HEK293 (cell line): ENCODE measurements around the gene COL5A1.

Source experiments
- CTCF ChIA-PET: fragments of 350-600 bp; formaldehyde crosslinking; extraction: SDS; loops from one replicate; lab custom pipeline; 2021; ENCODE audit warnings: antibody characterized with exemption; lab: Yijun Ruan, JAX
- POLR2A ChIA-PET: fragments of 300-600 bp; formaldehyde crosslinking; extraction: SDS; loops from one replicate; lab custom pipeline; 2020; ENCODE audit warnings: antibody characterized with exemption, inconsistent platforms; lab: Yijun Ruan, JAX
- H3K27ac ChIP-seq: fragments of 200-500 bp; sonication (Bioruptor generic); 2 replicates; pipeline ENCODE4 v1.5.1; 2014; ENCODE audit warnings: low read depth, low read length, control low read depth, inconsistent platforms; ENCODE audit errors: extremely low read depth
- H3K36me3 ChIP-seq, 2 experiments: fragments of 200-500 bp in 1 of 2; sonication (Bioruptor generic) in 1 of 2; 1 replicate in 1 of 2; 2 replicates in 1 of 2; pipeline ENCODE4 v1.5.1; 2014 to 2017; ENCODE audit warnings: inconsistent platforms in 2 of 2, low read length in 2 of 2; ENCODE audit not compliant: control insufficient read depth in 2 of 2, insufficient read depth in 1 of 2
- H3K4me1 ChIP-seq: fragments of 200-500 bp; sonication (Bioruptor generic); 2 replicates; pipeline ENCODE4 v1.5.1; 2014; ENCODE audit warnings: mild to moderate bottlenecking, low read length, inconsistent platforms; ENCODE audit not compliant: control insufficient read depth, insufficient read depth
- H3K4me3 ChIP-seq: 2 replicates; pipeline ENCODE4 v1.5.1; 2011; ENCODE audit warnings: low read depth, mild to moderate bottlenecking, control low read depth, low read length, moderate library complexity
- H3K9me3 ChIP-seq: fragments of 200-500 bp; sonication (Bioruptor generic); 2 replicates; pipeline ENCODE4 v1.5.1; 2014; ENCODE audit warnings: low read depth, low read length, inconsistent platforms; ENCODE audit not compliant: control insufficient read depth, insufficient read depth
- ATF2 ChIP-seq: fragments of 450-650 bp; formaldehyde crosslinking; IDR thresholded peaks from 2 replicates; pipeline ENCODE4 v1.5.1; 2016; ENCODE audit warnings: missing biosample characterization, missing genetic modification characterization, low read depth
- GLIS1 ChIP-seq: fragments of 450-650 bp; formaldehyde crosslinking; IDR thresholded peaks from 2 replicates; pipeline ENCODE4 v1.5.1; 2016; ENCODE audit warnings: missing biosample characterization, missing genetic modification characterization
- MEIS1 ChIP-seq: sonication (generic); formaldehyde crosslinking; IDR thresholded peaks from 2 replicates; pipeline ENCODE4 v1.8.1; 2022; ENCODE audit warnings: missing genetic modification reagents, mild to moderate bottlenecking, borderline replicate concordance
- SCRT1 ChIP-seq: fragments of 450-650 bp; formaldehyde crosslinking; IDR thresholded peaks from 2 replicates; pipeline ENCODE4 v1.5.1; 2016; ENCODE audit warnings: missing biosample characterization, missing genetic modification characterization, borderline replicate concordance
- ZBTB1 ChIP-seq: fragments of 450-650 bp; formaldehyde crosslinking; IDR thresholded peaks from 2 replicates; pipeline ENCODE4 v1.5.1; 2016; ENCODE audit warnings: missing biosample characterization, missing genetic modification characterization
- ZFP41 ChIP-seq: fragments of 450-650 bp; formaldehyde crosslinking; IDR thresholded peaks from 2 replicates; pipeline ENCODE4 v1.5.1; 2016; ENCODE audit warnings: missing biosample characterization, missing genetic modification characterization, borderline replicate concordance
- ZNF114 ChIP-seq: fragments of 450-650 bp; formaldehyde crosslinking; IDR thresholded peaks from 2 replicates; pipeline ENCODE4 v1.5.0; 2017; ENCODE audit warnings: missing biosample characterization, missing genetic modification characterization
- ZNF121 ChIP-seq: fragments of 450-650 bp; formaldehyde crosslinking; IDR thresholded peaks from 2 replicates; pipeline ENCODE4 v1.5.1; 2016; ENCODE audit warnings: missing biosample characterization, missing genetic modification characterization
- ZNF133 ChIP-seq: fragments of 450-650 bp; formaldehyde crosslinking; IDR thresholded peaks from 2 replicates; pipeline ENCODE4 v1.5.1; 2016; ENCODE audit warnings: missing biosample characterization, missing genetic modification characterization
- ZNF155 ChIP-seq: fragments of 450-650 bp; formaldehyde crosslinking; IDR thresholded peaks from 2 replicates; pipeline ENCODE4 v1.5.1; 2016; ENCODE audit warnings: missing biosample characterization, missing genetic modification characterization
- ZNF169 ChIP-seq: fragments of 450-650 bp; formaldehyde crosslinking; IDR thresholded peaks from 2 replicates; pipeline ENCODE4 v1.5.1; 2016; ENCODE audit warnings: missing biosample characterization, missing genetic modification characterization
- ZNF184 ChIP-seq: fragments of 450-650 bp; IDR thresholded peaks from 2 replicates; pipeline ENCODE4 v1.5.1; 2018; ENCODE audit warnings: missing biosample characterization, mild to moderate bottlenecking, missing genetic modification characterization
- ZNF202 ChIP-seq: fragments of 450-650 bp; formaldehyde crosslinking; IDR thresholded peaks from 2 replicates; pipeline ENCODE4 v1.5.1; 2016; ENCODE audit warnings: missing biosample characterization, missing genetic modification characterization, borderline replicate concordance
- ZNF239 ChIP-seq: fragments of 450-650 bp; formaldehyde crosslinking; IDR thresholded peaks from 2 replicates; pipeline ENCODE4 v1.5.1; 2016; ENCODE audit warnings: missing biosample characterization, missing genetic modification characterization
- ZNF354C ChIP-seq: fragments of 450-650 bp; formaldehyde crosslinking; IDR thresholded peaks from 2 replicates; pipeline ENCODE4 v1.5.1; 2016; ENCODE audit warnings: missing biosample characterization, missing genetic modification characterization, low read depth, borderline replicate concordance
- ZNF548 ChIP-seq: fragments of 450-650 bp; formaldehyde crosslinking; IDR thresholded peaks from 2 replicates; pipeline ENCODE4 v1.5.1; 2016; ENCODE audit warnings: missing biosample characterization, missing genetic modification characterization
- ZNF555 ChIP-seq: fragments of 450-650 bp; formaldehyde crosslinking; conservative IDR thresholded peaks from 2 replicates; pipeline ENCODE4 v1.5.1; 2017; ENCODE audit warnings: missing biosample characterization, mild to moderate bottlenecking, missing genetic modification characterization, inconsistent platforms
- ZNF560 ChIP-seq: fragments of 450-650 bp; formaldehyde crosslinking; IDR thresholded peaks from 2 replicates; pipeline ENCODE4 v1.5.1; 2017; ENCODE audit warnings: missing biosample characterization, missing genetic modification characterization, borderline replicate concordance
- ZNF571 ChIP-seq: fragments of 450-650 bp; formaldehyde crosslinking; IDR thresholded peaks from 2 replicates; pipeline ENCODE4 v1.5.0; 2017; ENCODE audit warnings: missing biosample characterization, missing genetic modification characterization
- ZNF776 ChIP-seq: fragments of 450-650 bp; formaldehyde crosslinking; IDR thresholded peaks from 2 replicates; pipeline ENCODE4 v1.5.0; 2017; ENCODE audit warnings: missing biosample characterization, missing genetic modification characterization, borderline replicate concordance
- ZNF785 ChIP-seq: fragments of 450-650 bp; formaldehyde crosslinking; IDR thresholded peaks from 2 replicates; pipeline ENCODE4 v1.5.1; 2016; ENCODE audit warnings: missing biosample characterization, missing genetic modification characterization

Gene COL5A1

GRCh38 chr9:134602547-134603362 is 38.8 kb upstream of the COL5A1 start:
- no peak overlapping the region for H3K4me3 ChIP-seq
- CTCF ChIA-PET: interaction anchor here (0.6 to 1.7 kb wide), 5 partner anchors 26 to 154 kb away, joined by 3 to 9 read pairs (median 4); no protein-coding TSS in a partner anchor

GRCh38 chr9:134604834-134605233 is 36.8 kb upstream of the COL5A1 start:
- CTCF ChIA-PET: interaction anchor here (0.7 to 1.5 kb wide), 4 partner anchors 10 to 658 kb away, joined by 3 to 5 read pairs (median 4); no protein-coding TSS in a partner anchor

More at GRCh38 chr9:134602547-134603362, 38.8 kb upstream of the COL5A1 start:
- Histone ChIP-seq H3K9me3 (no peaks in the 10 kb centered on the region), H3K27ac (no peak overlapping the region), H3K4me1 (no peaks in the 10 kb centered on the region), H3K36me3 (no peaks in the 10 kb centered on the region)
- POLR2A ChIA-PET: interaction anchor here (0.6 to 1.6 kb wide), 5 partner anchors 22 to 146 kb away, joined by 3 to 10 read pairs (median 3); no protein-coding TSS in a partner anchor
- TF ChIP-seq ZNF776 (tag by site-specific recombination) (no peak), MEIS1 (CRISPR knock-in tag) (0 out of 2 replicates have a peak, but pooled peaks have one; percentile 63)

GRCh38 chr9:134605351-134605965 is 36.1 kb upstream of the COL5A1 start:
- no peaks in the 10 kb centered on the region for H3K4me1 ChIP-seq
- no peak overlapping the region for H3K4me3 ChIP-seq
- no peaks in the 10 kb centered on the region for H3K9me3 ChIP-seq
- TF ChIP-seq ZNF555: no peak
- TF ChIP-seq, all 188 proteins: peak for 0
- POLR2A ChIA-PET: interaction anchor here (0.5 kb wide), 1 partner anchor 170 kb away, joined by 7 read pairs; no protein-coding TSS in a partner anchor
- CTCF ChIA-PET: interaction anchor here (0.6 to 1.5 kb wide), 3 partner anchors 84 to 659 kb away, joined by 3 to 4 read pairs (median 3); no protein-coding TSS in a partner anchor
- no peaks in the 10 kb centered on the region for H3K36me3 ChIP-seq
- H3K27ac ChIP-seq: no peak overlapping the region

More at GRCh38 chr9:134604834-134605233, 36.8 kb upstream of the COL5A1 start:
- Histone ChIP-seq H3K4me3 (no peak overlapping the region), H3K9me3 (no peaks in the 10 kb centered on the region), H3K27ac (no peak overlapping the region), H3K36me3 (no peaks in the 10 kb centered on the region), H3K4me1 (no peaks in the 10 kb centered on the region)
- TF ChIP-seq SCRT1: no peak
- no peak for TF ChIP-seq ZNF184 (tag by site-specific recombination)
- TF ChIP-seq ZNF239 (tag by site-specific recombination): no peak
- no peak for TF ChIP-seq ZFP41 (tag by site-specific recombination)
- TF ChIP-seq ZNF354C: no peak
- TF ChIP-seq ZNF560 (tag by site-specific recombination): no peak
- no peak for TF ChIP-seq ZNF155 (tag by site-specific recombination)
- TF ChIP-seq GLIS1 (tag by site-specific recombination): no peak
- no peak for TF ChIP-seq ZNF785 (tag by site-specific recombination)
- TF ChIP-seq ZNF121 (tag by site-specific recombination): no peak
- TF ChIP-seq ZNF571 (tag by site-specific recombination): no peak
- TF ChIP-seq ATF2: no peak
- no peak for TF ChIP-seq ZNF548 (tag by site-specific recombination)
- no peak for TF ChIP-seq ZBTB1 (tag by site-specific recombination)
- no peak for TF ChIP-seq ZNF169
- TF ChIP-seq ZNF202: no peak
- no peak for TF ChIP-seq ZNF133 (tag by site-specific recombination)
- TF ChIP-seq ZNF114 (tag by site-specific recombination): no peak
- POLR2A ChIA-PET: no interaction called here
